ENCODE results near the gene BICD1.

Gene BICD1

GRCh38 chr12:32140877-32141276 is 34.2 kb downstream of the BICD1 start:
- no peak for DNase-seq (ENCODE audit: low spot score)
- no peak for TF ChIP-seq CTCF (IDR thresholded peaks at IDR 0.05; ENCODE audit: extremely low read depth, missing control alignments)

GRCh38 chr12:32145096-32145495 is 38.4 kb downstream of the BICD1 start:
- no peak for DNase-seq (ENCODE audit: low spot score)
- TF ChIP-seq CTCF (IDR thresholded peaks at IDR 0.05; ENCODE audit: extremely low read depth, missing control alignments), result no peak

GRCh38 chr12:32146074-32146873 is 39.6 kb downstream of the BICD1 start:
- TF ChIP-seq CTCF (IDR thresholded peaks at IDR 0.05; ENCODE audit: extremely low read depth, missing control alignments), result no peak

GRCh38 chr12:32148372-32148771 is 41.7 kb downstream of the BICD1 start:
- DNase-seq (ENCODE audit: low spot score), result no peak
- no peak for TF ChIP-seq CTCF (IDR thresholded peaks at IDR 0.05; ENCODE audit: extremely low read depth, missing control alignments)

More at GRCh38 chr12:32146074-32146873, 39.6 kb downstream of the BICD1 start:
- peak; percentile 12 for DNase-seq (ENCODE audit: low spot score)

GRCh38 chr12:32149489-32149888 is 42.8 kb downstream of the BICD1 start:
- TF ChIP-seq CTCF (IDR thresholded peaks at IDR 0.05; ENCODE audit: extremely low read depth, missing control alignments), result no peak
- no peak for DNase-seq (ENCODE audit: low spot score)

GRCh38 chr12:32151086-32151485 is 44.4 kb downstream of the BICD1 start:
- no peak for DNase-seq (ENCODE audit: low spot score)
- no peak for TF ChIP-seq CTCF (IDR thresholded peaks at IDR 0.05; ENCODE audit: extremely low read depth, missing control alignments)

- no peak for DNase-seq (ENCODE audit: low spot score)
- no peak for TF ChIP-seq CTCF (IDR thresholded peaks at IDR 0.05; ENCODE audit: extremely low read depth, missing control alignments)
These were observed 44.9 kb downstream of the BICD1 start for GRCh38 chr12:32151552-32151951.
